Inflammatory macrophage treated with lipopolysaccharide for 1 hour (primary cell): ENCODE results near the gene ZNF536.
"Not testable (repeated sequence)": the region's sequence is repeated elsewhere in the genome, so short reads cannot be mapped to it uniquely, and the experiment has no call there.

Experiments
- DNase-seq, 2 donors: peaks; one replicate each; pipeline ENCODE4 v3.0.0-alpha.2; 2020 to 2022

ZNF536 gene

DNA sequence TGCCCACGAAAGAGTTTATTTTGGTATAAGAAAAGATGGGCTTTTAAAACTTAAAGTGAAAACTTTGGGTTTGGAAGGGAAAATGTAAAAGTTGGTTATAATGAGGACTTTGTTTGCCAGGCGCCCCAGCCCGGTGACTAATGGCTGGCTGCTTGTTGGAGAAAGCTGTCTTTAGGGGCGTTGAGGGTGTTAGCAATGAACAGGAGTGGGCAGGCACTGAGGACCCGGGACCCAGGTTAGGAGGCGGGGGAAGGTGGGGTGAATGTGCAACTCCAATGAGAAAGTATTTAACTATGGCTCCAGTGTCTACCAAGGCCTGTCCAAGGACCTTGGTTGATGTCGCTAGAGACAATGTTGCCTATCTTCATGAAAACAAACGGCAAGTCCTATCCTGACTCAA lies 118.6 kb downstream of the ZNF536 start:
- no peak for DNase-seq

DNA sequence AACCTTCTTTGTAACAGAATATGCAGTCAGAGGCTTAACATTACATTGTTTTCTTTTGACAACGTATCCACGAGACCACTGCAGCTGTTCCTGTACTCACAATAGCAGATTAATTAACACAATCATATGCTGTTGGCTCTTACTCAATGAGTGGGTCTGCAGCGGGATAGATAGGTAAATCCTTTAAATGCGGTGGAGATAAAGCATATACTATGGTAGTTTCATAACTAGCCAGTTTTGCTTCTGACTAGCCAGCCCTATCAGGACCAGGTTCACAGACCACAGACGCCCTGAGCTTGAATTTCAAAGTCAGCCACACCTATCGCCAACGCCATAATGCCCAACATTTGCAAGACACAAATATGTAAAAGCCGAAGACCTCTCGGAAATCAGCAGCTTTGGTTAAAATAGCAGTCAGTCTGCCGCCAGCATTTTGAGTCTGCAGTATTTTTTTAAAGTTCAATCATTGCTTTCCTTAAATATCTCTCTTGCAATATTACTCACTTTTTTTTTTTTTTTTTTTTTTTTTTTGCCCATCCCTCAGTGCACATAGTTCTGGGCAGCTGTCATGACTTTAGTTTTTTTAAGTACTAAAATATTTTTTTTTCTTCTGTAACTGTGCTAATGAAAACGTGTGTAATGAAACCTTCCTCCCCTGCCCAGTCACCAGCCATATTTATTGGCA lies 120.5 kb downstream of the ZNF536 start:
- DNase-seq, result no peak

DNA sequence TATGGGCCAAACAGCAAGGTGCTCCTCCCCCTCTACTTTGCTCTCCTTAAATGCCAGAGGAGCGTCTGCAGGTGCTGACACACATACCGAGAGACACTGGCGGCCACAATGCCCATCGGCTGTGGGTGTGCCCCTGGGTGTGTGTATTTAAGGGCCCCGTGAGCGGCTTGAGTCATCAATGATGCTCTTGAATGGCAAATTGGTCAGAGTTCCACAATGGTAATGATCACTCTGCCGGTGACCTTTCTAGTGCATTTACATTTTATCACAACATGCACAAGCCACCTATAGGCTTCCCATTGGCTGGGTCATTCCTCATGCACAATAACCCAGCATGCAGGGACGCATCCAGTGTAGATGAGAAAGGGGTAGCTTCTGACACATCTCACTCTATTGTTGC lies 124.8 kb downstream of the ZNF536 start:
- no peak for DNase-seq

DNA sequence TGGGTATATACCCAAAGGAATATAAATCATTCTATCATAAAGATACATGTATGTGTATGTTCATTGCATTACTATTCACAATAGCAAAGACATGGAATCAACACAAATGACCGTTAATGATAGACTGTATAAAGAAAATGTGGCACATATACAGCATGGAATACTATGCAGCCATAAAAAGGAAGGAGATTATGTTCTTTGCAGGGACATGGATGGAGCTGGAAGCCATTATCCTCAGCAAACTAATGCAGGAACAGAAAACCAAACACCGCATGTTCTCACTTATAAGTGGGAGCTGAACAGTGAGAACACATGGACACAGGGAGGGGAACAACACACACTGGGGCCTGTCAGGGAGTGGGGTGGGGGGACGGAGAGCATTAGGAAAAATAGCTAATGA lies 125.9 kb downstream of the ZNF536 start:
- DNase-seq, result not testable (repeated sequence)

DNA sequence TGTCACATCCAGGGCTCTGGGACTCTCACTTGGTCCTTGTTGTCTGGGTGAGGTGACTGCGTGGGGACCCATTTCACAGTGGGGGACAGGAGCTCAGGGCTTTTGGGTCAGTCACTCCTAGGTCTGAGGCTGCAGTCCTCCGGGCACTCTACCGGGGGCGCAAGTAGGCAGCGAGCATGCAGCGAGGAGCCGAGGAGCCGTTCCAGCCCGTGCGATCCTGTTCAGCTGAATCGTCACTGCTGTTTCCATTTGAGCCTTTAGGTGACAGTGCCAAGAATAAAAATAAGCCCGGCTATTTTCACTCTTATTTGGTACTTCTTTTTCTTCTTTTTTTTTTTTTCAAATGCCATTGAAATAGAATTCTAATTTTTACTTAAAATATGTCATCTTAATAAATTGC lies 126.5 kb downstream of the ZNF536 start:
- DNase-seq, result no peak

DNA sequence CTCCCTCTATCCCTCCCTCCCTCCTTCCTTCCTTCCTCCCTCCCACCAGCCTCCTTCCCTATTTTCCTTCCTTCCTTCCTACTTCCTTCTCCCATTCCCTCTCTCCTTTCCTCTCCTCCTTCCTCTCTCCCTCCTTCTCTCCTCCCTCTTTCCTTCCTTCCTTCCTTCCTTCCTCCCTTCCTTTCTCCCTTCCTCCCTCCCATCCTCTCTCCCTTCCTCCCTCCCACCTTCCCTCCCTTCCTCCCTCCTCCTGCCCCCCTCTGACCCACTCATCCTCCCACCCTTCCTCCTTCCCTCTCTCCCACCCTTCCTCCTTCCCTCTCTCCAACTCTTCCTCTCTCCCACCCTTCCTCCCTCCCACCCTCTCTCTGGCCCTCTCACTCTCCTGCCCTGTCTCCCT lies 132.1 kb downstream of the ZNF536 start:
- DNase-seq, result no peak

DNA sequence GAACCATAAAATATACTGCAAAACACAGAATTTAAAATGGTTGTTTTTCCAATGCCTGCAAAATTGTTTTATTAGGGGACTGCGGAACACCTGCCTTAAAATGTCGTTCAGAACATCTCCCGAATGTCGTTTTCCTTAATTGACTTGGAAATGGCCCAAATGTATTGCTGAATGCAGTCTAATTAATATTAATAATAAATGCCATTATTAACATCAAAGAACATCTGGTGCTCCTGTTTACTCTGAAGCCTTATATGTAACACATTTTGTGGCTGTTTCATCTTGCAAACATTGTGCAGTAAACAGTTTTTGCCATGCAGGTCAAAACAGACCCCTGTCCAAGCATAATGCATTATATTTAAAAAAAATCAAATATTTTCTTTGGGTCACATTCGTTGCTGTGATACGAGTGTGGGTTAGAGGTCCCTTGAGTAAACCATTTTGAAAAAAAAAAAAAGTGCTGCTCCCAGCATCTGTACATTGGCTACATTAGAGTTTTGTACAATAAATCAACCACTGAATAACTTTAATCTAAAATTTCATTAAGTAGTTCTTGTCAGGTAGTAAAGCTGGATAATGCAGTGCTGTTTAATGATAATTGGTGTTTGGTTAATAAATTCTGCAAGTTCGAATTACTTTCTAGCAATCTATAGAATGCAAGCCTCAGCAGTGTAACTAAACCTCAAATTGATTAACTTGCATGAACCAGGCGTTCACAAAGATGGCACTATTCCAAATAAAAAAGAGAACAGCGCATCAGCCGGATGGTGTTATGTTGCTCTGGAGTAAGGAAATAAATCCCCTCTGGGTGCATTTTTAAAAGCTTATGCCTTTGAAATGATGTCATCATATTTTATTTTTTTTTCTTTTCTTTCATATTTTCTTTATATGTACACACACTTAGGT lies 140.2 kb downstream of the ZNF536 start:
- no peak for DNase-seq

DNA sequence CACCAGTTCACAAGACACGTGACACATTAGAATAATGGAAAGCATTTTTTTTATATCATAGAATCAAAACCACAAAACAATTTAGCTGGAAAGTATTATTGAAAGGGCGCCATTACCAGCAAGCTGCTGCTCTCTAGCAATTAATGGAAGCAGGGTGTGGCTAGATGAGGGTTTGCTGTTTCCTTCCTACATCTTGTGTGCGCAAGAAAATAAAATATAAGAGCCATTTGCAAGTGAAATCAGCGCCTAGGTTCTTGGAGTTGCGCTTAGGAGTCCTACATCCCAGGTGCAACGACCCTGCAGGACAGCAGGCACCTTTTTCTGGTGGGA lies 140.9 kb downstream of the ZNF536 start:
- no peak for DNase-seq

DNA sequence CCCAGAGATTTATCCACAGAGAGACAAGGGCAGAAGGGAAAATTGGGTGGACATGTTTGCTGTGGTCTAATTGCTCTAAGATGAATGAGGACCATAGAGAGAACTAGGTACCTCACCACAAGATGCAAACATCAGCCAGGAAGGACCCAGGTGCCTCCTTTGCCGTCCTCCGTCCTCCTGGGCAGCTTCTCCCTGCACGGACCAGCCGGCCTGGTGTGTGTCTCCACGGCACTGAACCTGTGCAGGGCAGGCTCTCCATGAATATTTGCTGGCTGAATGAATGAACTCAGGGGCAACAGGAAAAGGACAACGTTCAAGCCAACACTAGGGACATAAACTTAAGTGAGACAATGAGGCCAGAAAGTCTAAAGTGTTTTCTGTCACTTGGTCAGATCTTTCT lies 143.9 kb downstream of the ZNF536 start:
- DNase-seq, result no peak

DNA sequence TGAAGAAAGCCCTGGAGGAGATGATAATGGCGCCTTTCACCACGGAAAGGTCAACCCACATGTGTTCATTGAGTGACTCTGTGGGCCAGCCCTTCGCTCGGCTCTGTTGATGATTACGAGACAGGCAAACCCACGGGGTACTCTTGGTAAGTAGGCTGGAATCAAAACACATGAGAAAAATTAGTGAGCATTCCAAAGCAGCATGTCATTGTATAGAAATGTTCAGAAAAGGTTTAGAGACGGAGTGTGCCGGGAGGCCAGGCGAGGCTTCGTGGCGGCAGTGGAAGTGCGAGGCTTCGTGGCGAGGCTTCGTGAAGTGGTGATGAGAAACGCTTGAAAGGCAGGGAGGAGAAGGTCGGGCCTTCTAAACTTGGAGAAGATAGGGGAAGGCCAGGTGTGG lies 144.3 kb downstream of the ZNF536 start:
- DNase-seq, result no peak

DNA sequence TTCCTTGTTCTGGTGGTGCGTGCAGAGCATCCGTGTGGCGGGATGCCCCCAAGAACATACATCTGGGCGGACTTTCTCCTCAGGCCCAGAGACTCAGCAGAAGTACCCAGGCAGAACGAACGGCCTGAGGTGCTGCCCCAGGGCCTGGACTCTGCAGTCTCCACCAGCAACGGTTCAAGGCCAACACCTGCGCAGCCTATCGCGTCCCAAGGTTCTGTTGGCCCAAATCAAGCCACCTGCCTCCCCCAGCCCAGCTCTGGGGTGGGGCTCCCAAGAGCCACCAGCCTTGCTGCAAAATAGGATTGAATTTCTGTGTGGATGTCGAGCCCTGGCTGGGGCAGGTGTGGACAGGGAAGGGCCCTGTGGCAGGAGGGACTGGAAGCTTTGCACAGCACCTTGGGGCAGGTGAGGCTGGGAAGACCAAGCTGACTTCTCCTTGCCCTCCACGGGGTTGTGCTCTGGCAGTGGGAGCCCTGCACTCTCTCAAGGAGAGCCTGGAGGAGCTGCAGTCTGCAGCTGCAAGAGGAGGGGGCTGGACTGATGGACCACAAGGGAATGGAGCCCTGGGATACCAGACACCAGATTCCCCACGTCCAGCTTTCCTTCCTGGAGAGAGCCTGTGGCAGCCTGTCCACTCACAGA lies 146.9 kb downstream of the ZNF536 start:
- no peak for DNase-seq

DNA sequence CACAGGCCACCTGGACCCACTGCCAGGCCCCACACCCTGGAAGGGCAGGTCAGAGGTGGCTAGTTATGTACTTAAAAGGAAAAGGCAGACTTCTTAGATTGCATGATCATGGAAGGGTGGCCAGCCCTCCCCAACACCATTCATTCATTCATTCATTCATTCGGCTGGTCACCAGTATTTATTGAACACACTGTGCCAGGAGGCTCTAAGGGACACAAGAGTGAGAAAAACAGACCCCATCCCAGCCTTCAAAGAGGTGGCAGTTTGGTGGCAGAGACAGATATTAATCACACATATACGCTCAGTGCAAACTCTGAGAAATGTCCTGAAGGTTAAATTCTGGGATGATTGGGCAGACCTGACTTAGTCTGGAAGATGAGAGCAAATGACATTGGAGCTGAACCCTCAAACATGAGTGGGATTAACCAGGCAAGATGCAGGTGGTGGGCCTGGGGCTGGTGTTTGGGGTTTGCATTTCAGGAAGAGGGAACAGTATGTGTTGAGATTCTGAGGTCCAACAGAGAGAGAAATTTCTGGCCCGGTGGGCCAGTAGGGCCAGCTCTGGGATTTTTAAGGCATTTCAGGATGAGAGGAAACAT lies 147.5 kb downstream of the ZNF536 start:
- DNase-seq, result no peak

DNA sequence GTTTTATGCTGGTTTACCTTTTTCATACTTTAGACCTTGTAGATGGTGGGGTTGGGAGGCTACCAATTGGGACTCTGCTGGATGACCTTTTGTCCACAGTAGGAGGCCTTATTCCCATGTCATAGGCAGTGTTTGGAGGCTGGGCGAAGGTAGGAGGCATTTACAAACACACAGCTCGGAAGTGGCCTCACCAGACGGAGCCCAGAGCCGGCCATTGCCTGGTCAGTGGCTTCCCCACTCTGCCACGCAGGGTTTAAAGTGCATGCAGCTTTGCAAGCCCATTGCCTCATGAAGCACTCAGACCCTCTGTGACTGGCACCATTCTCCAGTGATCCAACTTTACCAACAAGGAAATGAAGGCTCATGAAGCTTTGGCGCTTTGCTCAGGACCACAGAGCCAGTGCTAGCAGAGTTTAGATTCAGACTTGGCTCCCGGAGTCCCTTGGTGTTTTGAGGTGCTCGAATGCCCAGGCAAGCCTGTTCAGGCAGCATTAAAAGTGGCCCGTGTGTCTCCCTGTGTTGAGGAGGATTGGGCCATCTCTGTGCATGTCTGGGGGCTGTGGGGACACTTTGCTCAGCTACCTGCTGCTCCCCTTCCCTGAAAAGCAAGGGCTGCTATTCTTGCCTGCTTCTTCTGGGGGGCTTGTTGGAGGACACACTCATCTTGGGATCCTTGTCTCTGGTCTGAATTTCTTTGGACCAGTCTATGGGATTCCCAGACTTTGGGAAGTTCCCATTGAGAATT lies 148.7 kb downstream of the ZNF536 start:
- no peak for DNase-seq

DNA sequence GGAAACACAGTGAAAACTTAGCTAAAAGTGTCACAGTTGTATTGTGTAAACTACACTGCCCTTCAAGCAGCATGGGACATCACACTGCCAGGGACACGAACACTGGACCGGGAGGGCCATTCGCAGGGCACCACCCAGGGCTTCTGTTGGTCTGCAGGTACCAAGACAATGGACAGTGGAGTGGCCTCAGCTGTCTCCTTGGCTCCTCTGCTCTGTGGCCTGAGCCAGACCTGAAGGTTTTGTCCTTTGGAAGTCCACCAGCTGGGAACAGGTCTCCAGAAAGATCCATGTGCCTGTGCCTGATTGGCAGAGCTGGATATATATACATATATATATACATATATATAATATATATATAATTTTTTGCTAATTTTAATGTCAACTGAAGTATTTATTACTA lies 149.8 kb downstream of the ZNF536 start:
- DNase-seq, result no peak

DNA sequence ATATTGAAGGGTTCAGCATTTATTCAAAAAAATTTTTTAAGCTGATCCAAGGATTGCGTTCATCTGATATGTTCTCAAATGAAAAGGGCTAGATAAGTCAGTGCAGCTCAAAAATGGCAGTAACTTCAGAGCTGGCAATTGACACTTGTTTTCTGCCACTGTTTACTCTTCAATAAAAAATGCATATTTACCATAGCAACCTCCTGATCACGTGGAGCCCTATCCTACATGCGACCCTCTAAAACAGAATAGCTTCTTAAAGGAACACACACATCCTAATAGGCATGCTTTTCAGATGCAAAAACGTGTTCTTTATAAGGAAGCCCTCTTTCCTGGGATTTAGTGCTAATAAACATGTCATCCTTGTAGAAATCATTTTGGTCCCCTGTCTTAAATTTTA lies 150.2 kb downstream of the ZNF536 start:
- no peak for DNase-seq

DNA sequence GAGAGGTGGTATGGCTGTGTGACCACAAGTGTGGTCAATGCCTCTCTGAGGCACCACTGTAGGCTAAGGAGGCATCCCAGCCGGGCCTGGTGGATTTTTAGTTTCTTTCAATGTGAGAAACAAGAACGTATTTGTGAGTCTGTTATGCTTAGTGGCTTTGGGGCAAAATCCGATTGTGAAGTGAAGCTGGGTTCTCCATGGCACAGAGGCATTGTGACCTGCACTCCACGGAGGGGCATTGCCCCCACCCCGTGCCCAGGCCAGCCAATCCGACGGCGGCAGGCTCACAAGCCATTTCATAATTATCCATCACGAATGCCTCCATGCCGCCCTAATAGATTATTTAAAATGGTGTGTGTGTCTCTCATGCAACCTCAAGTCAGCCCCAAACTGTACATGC lies 151.6 kb downstream of the ZNF536 start:
- DNase-seq, result no peak

DNA sequence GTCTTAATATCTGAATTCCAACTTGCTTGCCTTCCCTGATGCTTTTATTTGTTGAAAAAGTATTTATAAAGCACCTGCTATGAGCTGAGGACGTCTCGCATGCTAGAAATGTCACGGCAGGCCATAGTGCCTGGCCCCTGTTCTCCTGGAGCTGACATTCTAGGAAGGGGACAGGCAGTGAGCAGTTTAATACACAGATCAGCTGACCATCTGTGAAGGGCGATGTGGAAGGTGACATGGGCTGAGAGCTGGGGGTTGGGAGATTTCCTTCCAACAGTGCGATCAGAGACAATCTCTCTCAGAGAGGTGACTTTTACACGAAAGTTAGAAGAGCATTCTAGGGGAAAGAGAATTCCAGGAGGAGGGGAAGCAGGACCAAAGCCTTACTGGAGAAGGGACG lies 153.2 kb downstream of the ZNF536 start:
- no peak for DNase-seq

DNA sequence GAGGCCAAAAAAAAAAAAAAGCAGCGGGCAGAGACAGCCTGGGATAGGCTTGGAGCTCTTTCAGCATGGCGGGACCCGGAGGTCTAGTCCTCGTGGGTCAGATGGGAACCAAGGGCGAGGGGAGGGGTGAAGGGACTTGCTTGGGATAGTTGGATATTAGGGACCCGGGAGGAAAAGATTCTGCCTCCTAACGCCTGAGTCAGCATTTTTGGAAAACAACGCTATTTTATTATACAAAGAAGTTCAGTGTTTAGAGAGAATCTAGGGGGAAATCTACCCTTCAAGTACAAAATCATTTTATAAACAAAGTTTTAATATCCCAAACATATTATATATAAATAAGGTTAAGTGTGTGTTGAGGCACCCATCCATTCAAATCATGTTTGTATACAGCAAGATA lies 156.7 kb downstream of the ZNF536 start:
- no peak for DNase-seq

DNA sequence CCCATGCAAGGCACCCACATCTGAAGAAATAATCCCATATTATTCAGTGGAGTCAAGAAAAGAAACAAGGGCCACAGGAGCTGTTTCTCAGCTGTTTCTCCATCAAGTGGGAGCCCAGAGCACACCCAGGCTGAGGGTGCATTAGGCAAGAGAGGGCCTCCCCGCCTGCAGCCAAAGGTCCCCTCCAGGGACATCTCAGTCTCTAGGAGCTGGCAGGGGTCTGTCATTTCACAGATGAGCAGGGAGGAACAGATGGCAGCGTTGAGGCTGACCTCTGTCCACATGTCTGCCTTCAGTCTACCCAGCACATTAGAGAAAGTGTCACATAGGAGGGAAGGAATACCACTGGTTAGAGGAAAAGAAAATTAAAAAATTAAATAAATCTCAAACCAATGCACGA lies 157.7 kb downstream of the ZNF536 start:
- no peak for DNase-seq

DNA sequence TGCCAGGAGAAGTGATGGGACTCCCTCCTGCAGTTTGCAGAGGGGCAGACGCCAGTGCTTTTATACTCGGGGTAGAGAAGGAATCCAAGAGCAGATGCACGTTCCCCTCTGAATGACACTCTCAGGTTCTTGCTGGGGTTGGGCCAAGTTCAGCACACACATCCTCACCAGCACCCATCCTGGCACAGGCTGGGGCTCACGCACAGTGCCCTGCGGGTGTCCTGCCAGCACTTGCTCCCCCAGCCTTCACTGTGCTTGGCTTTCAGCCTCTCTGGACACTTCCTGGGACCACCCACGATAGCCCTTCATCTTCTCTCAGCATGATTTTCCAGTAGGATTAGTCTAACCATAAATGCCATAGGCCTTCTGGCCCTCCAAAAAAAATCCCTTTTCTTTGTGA lies 158.6 kb downstream of the ZNF536 start:
- no peak for DNase-seq

DNA sequence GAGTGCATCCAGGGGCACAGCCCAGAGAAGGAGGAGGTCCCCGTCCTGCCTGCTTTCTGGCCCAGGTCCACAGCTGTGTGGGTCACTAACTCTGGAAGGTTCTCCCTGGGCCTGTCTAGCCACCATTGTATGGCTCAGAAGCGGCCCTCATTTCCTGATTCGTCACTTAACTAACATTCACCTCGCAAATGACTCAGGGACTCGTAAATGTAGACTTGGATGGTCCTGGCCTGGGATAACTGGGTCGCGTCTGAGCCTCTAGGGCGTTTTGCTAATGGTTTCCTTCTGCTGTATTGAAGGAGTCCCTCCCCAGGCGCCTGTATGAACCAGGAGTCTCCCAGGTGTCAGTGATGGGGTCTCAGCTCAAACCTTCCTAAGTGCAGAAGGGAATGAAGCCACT lies 162.8 kb downstream of the ZNF536 start:
- no peak for DNase-seq

DNA sequence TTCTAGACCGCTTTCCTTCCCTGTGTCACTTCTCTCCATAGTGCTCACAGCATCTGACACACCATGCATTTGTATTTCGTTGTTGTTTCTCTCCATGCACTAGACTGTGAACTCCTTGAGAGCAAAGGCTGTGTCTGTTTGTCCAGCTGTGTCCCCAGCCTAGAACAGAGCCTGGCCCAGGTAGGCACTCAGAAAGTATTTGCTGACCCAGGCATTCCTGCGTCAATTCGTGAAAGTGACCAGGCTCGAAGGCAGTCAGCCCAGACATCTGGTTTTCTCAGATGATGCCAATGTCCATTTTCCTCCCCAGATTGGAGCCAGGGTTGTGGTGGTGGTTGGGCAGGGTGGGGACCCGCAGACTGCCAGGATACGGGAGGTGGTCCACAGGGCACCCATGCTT lies 164.8 kb downstream of the ZNF536 start:
- DNase-seq, result no peak

DNA sequence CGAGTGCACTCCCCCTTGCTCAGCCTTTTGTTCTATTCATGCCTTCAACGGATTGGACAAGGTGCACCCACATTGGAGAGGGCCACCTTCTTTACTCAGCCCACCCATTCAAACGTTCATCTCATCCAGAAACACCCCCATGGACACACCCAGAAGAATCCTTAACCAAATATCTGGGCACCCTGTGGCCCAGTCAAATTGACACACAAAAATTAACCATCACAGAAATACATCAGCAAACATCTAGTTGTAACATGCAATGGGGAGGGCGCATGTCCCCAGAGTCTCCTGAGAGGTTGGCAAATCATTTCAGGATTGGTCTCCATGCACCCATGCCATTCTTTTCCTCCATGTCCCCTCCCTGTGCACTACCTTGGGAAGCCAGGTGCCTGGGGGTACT lies 167.1 kb downstream of the ZNF536 start:
- DNase-seq, result no peak
